ENCODE data around the gene TICRR.

The TICRR gene

DNA sequence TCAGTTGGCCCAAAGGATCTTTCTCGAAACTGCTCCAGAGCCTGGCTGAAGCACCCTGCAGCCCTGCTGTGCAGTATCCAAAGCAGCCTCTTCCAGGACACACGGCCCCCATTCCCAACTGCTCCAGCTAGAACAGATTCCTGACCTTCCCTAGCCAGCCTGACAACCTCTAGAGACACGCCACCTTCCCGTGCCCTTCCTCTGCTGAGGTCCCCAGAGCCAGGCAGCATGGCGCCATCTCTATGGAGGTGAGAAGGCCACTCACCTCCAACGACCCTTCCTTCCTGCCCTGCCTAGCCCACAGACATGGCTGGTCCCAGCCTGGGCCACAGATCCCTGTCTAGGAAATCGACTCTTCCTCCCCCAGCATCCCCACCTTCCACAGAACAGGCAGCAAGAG, 76.9 kb downstream of the TICRR start:
- no peak for DNase-seq (ENCODE audit: low spot score)
- in situ Hi-C loops (cut with MboI; ENCODE audit: low sequenced_read_pairs, unreplicated experiment): no loop called here
- TF ChIP-seq, protein P1, sequence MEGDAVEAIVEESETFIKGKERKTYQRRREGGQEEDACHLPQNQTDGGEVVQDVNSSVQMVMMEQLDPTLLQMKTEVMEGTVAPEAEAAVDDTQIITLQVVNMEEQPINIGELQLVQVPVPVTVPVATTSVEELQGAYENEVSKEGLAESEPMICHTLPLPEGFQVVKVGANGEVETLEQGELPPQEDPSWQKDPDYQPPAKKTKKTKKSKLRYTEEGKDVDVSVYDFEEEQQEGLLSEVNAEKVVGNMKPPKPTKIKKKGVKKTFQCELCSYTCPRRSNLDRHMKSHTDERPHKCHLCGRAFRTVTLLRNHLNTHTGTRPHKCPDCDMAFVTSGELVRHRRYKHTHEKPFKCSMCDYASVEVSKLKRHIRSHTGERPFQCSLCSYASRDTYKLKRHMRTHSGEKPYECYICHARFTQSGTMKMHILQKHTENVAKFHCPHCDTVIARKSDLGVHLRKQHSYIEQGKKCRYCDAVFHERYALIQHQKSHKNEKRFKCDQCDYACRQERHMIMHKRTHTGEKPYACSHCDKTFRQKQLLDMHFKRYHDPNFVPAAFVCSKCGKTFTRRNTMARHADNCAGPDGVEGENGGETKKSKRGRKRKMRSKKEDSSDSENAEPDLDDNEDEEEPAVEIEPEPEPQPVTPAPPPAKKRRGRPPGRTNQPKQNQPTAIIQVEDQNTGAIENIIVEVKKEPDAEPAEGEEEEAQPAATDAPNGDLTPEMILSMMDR (IDR thresholded peaks at IDR 0.05; ENCODE audit: borderline replicate concordance, control extremely low read depth, extremely low read depth, insufficient read depth, missing control alignments): no peak

DNA sequence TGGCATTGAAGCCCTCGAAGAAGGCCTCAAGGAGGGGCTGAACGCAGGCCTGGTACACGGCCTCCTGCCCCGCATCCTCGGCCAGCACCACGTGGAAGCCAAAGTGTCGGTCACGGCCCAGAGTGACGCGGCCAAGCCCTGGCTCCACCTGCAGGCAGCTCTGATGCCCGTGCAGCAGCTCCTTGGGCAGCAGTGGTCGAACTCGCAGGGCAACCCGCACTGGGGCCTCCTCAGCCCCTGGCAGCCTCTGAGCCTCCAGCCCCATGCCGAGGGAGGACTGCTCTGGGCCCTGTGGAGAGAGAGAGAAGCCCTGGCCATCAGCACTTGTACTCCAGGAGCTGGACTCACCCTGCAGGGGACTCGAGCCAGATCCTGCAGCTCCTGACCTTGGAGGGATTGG, 77.4 kb downstream of the TICRR start:
- DNase-seq (ENCODE audit: low spot score): no peak
- in situ Hi-C loops (cut with MboI; ENCODE audit: low sequenced_read_pairs, unreplicated experiment): no loop called here
- TF ChIP-seq, protein P1 (IDR thresholded peaks at IDR 0.05; ENCODE audit: borderline replicate concordance, control extremely low read depth, extremely low read depth, insufficient read depth, missing control alignments): no peak

DNA sequence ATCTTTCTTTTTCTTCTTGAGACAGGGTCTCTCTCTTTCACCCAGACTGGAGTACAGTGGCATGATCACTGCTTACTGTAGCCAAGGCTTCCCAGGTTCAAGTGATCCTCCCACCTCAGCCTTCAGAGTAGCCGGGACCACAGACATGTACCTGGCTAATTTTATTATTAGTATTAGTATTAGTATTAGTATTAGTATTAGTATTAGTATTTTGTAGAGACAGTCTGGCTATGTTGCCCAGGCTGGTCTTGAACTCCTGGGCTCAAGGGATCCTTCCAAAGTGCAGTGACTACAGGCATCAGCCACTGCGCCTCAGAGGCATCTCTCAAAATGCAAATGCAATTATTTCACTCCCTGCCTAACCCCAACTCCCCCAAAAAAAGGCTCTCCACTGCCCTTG, 78.3 kb downstream of the TICRR start:
- in situ Hi-C loops (cut with MboI; ENCODE audit: low sequenced_read_pairs, unreplicated experiment): no loop called here
- DNase-seq (ENCODE audit: low spot score): no peak
- TF ChIP-seq, protein P1 (IDR thresholded peaks at IDR 0.05; ENCODE audit: borderline replicate concordance, control extremely low read depth, extremely low read depth, insufficient read depth, missing control alignments): no peak

DNA sequence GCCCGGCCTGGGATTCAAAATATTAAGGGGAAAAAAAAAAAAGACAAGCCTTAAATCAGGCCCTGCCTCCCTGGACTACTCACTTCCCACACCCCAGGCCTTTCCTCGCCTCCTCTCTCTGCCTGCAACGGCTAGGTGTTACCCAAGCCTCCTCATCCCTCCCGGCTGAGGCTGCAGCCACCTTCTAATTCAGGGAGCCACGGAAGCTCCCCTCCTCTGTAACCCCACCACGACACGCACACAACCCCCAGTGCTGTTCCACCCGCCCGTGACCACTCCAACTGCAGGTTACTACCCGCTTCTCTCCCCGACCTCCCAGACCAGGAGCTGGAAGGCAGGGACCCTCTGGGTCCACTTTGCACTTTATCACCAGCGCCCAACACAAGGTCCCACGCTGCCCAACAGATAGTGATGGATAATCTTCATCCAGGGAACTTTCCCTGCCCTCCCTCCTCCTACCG, 79.1 kb downstream of the TICRR start:
- in situ Hi-C loops (cut with MboI; ENCODE audit: low sequenced_read_pairs, unreplicated experiment): no loop called here
- no peak for DNase-seq (ENCODE audit: low spot score)
- TF ChIP-seq, protein P1 (IDR thresholded peaks at IDR 0.05; ENCODE audit: borderline replicate concordance, control extremely low read depth, extremely low read depth, insufficient read depth, missing control alignments): no peak

DNA sequence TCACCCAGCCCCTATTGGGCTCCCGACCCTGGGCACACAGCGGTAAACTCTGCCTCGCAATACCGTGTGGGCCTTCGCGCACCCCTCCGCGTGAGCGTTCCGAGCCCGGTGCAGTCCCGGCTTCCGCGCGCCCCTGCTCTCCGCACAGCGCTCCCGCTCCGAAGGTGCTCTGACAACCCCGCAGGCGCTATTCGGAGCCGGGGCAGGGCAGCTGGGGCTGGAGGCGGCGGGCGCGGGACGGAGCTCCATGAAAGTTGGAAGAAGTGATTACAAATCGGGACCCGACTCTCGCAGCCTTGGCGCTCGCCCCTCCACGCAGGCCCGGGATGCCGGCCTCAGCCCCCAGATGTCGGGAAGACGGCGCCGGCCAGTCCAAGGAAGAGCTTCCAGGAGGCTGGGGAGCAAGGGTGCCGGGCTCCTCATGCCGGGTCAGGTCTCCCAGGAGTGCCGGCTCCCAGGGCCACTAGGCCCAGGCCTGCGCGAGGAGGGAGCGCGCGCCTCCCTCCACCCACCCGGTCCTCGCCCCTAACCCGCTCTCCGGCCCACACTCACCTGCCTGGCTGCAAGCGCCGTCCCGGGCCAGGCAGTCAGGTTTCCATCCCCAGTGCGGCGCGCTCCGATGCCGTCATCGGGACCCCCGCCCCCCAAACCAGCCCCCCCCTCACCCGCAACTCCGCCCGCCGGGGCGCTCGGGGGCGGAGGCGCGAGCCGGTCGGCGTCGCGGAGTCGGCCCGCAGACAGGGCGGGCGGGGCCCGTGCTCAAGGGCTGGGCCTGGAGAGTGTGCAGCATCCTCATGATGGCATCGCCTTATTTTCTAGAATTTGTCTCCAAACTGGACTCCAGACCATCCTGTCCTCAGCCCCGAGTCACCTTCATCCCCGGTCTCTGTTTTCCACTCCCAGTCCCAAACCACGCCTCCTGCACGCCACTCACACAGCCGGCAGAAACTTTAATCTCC, 79.9 kb downstream of the TICRR start, which contains the start of gene KIF7:
KIF7 (minus strand) TSS at position 621 of the 959 bp plus-strand sequence. CDS start 2,537 bp downstream, outside the sequence.
- TF ChIP-seq, protein P1 (IDR thresholded peaks at IDR 0.05; ENCODE audit: borderline replicate concordance, control extremely low read depth, extremely low read depth, insufficient read depth, missing control alignments): no peak
- peak; percentile 85 for DNase-seq (ENCODE audit: low spot score)
- in situ Hi-C loops (cut with MboI; ENCODE audit: low sequenced_read_pairs, unreplicated experiment): no loop called here

DNA sequence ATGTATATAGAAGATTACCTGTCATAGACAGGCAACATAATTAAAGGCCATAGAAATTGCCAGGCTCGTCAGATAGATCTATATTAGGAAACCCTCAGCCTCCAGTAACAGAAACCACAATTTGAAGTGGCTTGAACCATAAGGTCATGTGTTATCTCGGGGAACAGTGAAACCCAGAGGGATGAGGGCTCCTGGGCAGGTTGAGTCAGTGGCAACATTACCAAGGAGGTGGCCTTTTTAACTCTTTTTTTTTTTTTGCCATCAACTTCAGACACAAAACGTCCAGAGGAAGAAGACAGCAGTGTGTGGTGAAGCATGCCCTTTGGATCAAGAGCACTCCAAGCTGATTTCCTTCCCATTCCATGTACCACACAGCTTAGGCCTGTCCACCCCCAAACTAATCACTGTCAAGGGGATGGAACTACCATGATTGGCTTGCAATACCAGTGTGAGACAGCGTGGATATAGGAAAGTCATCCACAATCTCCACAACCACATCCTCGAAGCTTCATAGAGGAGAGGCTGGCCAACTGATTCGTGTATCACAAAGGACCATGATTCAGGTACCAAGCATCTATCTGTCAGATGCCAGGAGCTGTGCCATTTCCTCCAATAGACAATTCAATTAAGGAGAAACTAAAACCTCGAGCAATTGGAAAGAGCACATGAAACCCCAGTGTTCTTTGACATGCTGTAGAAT, 81.0 kb downstream of the TICRR start:
- peak; percentile 35 for DNase-seq (ENCODE audit: low spot score)
- in situ Hi-C loops (cut with MboI; ENCODE audit: low sequenced_read_pairs, unreplicated experiment): no loop called here

More for the DNA sequence above, 81.0 kb downstream of the TICRR start:
- TF ChIP-seq, protein P1 (IDR thresholded peaks at IDR 0.05; ENCODE audit: borderline replicate concordance, control extremely low read depth, extremely low read depth, insufficient read depth, missing control alignments): no peak

Data from GM13976 (cell line).